GM19452 (cell line): ENCODE results near the gene SEBOX.
A peak's percentile ranks its signal among the peaks of the same experiment; 100 is the strongest.
"Not testable (repeated sequence)": the region's sequence is repeated elsewhere in the genome, so short reads cannot be mapped to it uniquely, and the experiment has no call there.

Experiments
- ATAC-seq: cut with Tn5 transposase; IDR thresholded peaks from one replicate; pipeline ENCODE4 v1.9.1; 2021; ENCODE audit not compliant: unreplicated experiment

The SEBOX gene

GRCh38 chr17:28342313-28342712 is 22.7 kb downstream of the SEBOX start:
- ATAC-seq = no peak

GRCh38 chr17:28341516-28341915 is 23.5 kb downstream of the SEBOX start:
- no peak for ATAC-seq

GRCh38 chr17:28340374-28340773 is 24.6 kb downstream of the SEBOX start:
- ATAC-seq = no peak

- ATAC-seq = no peak
Measured at GRCh38 chr17:28339431-28339830, 25.6 kb downstream of the SEBOX start.

- ATAC-seq = not testable (repeated sequence)
Measured at GRCh38 chr17:28338769-28339212, 26.2 kb downstream of the SEBOX start.

GRCh38 chr17:28338056-28338768 is 26.8 kb downstream of the SEBOX start:
- ATAC-seq = no peak

GRCh38 chr17:28335959-28336871 is 28.8 kb downstream of the SEBOX start:
- ATAC-seq = no peak

GRCh38 chr17:28335201-28335958 is 29.6 kb downstream of the SEBOX start, which contains the start of the genes IFT20 and TNFAIP1:
Gene IFT20 (minus strand): TSS chr17:28335472. CDS start chr17:28331985, 3,487 bp downstream.
Gene TNFAIP1 (plus strand): TSS chr17:28335761. CDS start chr17:28339522, 3,761 bp downstream.
- ATAC-seq = peak; percentile 95

- ATAC-seq = no peak
Measured at GRCh38 chr17:28334666-28335200, 30.3 kb downstream of the SEBOX start.

- no peak for ATAC-seq
Measured at GRCh38 chr17:28334171-28334570, 30.8 kb downstream of the SEBOX start.

GRCh38 chr17:28333083-28333746 is 31.8 kb downstream of the SEBOX start:
- ATAC-seq = no peak

- ATAC-seq = no peak
Measured at GRCh38 chr17:28331891-28332420, 33.0 kb downstream of the SEBOX start.

- no peak for ATAC-seq
Measured at GRCh38 chr17:28330671-28331070, 34.3 kb downstream of the SEBOX start.

GRCh38 chr17:28328325-28328724 is 36.7 kb downstream of the SEBOX start:
- no peak for ATAC-seq

- no peak for ATAC-seq
Measured at GRCh38 chr17:28327709-28328108, 37.3 kb downstream of the SEBOX start.

- no peak for ATAC-seq
Measured at GRCh38 chr17:28327031-28327607, 37.9 kb downstream of the SEBOX start.

- no peak for ATAC-seq
Measured at GRCh38 chr17:28326114-28326513, 38.9 kb downstream of the SEBOX start.

- no peak for ATAC-seq
Measured at GRCh38 chr17:28325211-28325610, 39.8 kb downstream of the SEBOX start.

- ATAC-seq = no peak
Measured at GRCh38 chr17:28324781-28325180, 40.2 kb downstream of the SEBOX start.
